DND-41 (cell line): ENCODE measurements around the gene NIT1.
A peak's percentile ranks its signal among the peaks of the same experiment; 100 is the strongest.

Experiments used
- ATAC-seq: fragments of 200-7000 bp; cut with Tn5 transposase; 3 replicates; pipeline ENCODE4 v1.9.1; 2021; ENCODE audit warnings: low read depth; ENCODE audit not compliant: insufficient read depth
- DNase-seq: peaks from one replicate; pipeline ENCODE4 v3.0.0-alpha.2; 2020
- H2AFZ ChIP-seq: 2 replicates; pipeline ENCODE4 v1.6.0; 2012; ENCODE audit warnings: low read depth, low read length
- H3K27ac ChIP-seq: 2 replicates; pipeline ENCODE4 v1.5.1; 2012; ENCODE audit warnings: low read length, inconsistent platforms
- H3K27me3 ChIP-seq: fragments of 200-600 bp; sonication (generic); 2 replicates; pipeline ENCODE4 v1.6.0; 2012; ENCODE audit warnings: low read length, mild to moderate bottlenecking, inconsistent platforms; ENCODE audit not compliant: insufficient read depth, poor library complexity
- H3K36me3 ChIP-seq: 2 replicates; pipeline ENCODE4 v1.5.1; 2012; ENCODE audit warnings: low read length, inconsistent platforms; ENCODE audit not compliant: insufficient read depth
- H3K4me1 ChIP-seq: 2 replicates; pipeline ENCODE4 v1.5.1; 2012; ENCODE audit warnings: mild to moderate bottlenecking, low read length; ENCODE audit not compliant: insufficient read depth
- H3K4me2 ChIP-seq: 2 replicates; pipeline ENCODE4 v1.6.0; 2012; ENCODE audit warnings: mild to moderate bottlenecking, moderate library complexity, low read length, inconsistent platforms; ENCODE audit not compliant: insufficient read depth
- H3K4me3 ChIP-seq, 2 experiments: fragments of 200-600 bp in 1 of 2; shearing (Covaris generic) in 1 of 2; 2 replicates each; pipeline ENCODE4 v1.5.1; 2012 to 2016; ENCODE audit warnings: inconsistent platforms in 2 of 2, low read length in 2 of 2, mild to moderate bottlenecking in 2 of 2, low read depth in 1 of 2, moderate library complexity in 1 of 2
- H3K79me2 ChIP-seq: 2 replicates; pipeline ENCODE4 v1.6.0; 2012; ENCODE audit warnings: low read length, inconsistent platforms; ENCODE audit not compliant: insufficient read depth
- H3K9ac ChIP-seq: 2 replicates; pipeline ENCODE4 v1.6.0; 2012; ENCODE audit warnings: low read depth, mild to moderate bottlenecking, inconsistent platforms, low read length, moderate library complexity
- H3K9me3 ChIP-seq: 2 replicates; pipeline ENCODE4 v1.5.1; 2012; ENCODE audit warnings: low read length, moderate library complexity, mild to moderate bottlenecking, inconsistent platforms; ENCODE audit not compliant: insufficient read depth, severe bottlenecking
- H4K20me1 ChIP-seq: 2 replicates; pipeline ENCODE4 v1.6.0; 2012; ENCODE audit warnings: low read length; ENCODE audit not compliant: insufficient read depth
- CTCF ChIP-seq: IDR thresholded peaks from 2 replicates; pipeline ENCODE4 v1.5.1; 2012; ENCODE audit warnings: borderline replicate concordance, low read length, moderate library complexity, mild to moderate bottlenecking; ENCODE audit not compliant: poor library complexity, severe bottlenecking; ENCODE audit errors: extremely low read depth
- EZH2 ChIP-seq: IDR thresholded peaks from 3 replicates; pipeline ENCODE4 v1.6.1; 2012; ENCODE audit warnings: borderline replicate concordance, low read depth, mild to moderate bottlenecking, moderate library complexity, low read length, inconsistent platforms; ENCODE audit not compliant: severe bottlenecking

The NIT1 gene

GRCh38 chr1:161161652-161162051 lies 43.7 kb downstream of the NIT1 start:
- Histone ChIP-seq H3K4me3 (no peak overlapping the region), H4K20me1 (no peaks in the 10 kb centered on the region), H2AFZ (no peak overlapping the region), H3K79me2 (peaks cover 21% of the 10 kb centered on the region), H3K36me3 (peaks cover 68% of the 10 kb centered on the region), H3K4me1 (peaks cover 70% of the 10 kb centered on the region), H3K9me3 (no peaks in the 10 kb centered on the region), H3K27me3 (no peaks in the 10 kb centered on the region), H3K27ac (no peak overlapping the region), H3K4me2 (peak overlapping the region; percentile 88), H3K9ac (no peak overlapping the region)
- no peak for TF ChIP-seq CTCF
- TF ChIP-seq EZH2: no peak
- ATAC-seq: no peak
- no peak for DNase-seq

- no peaks in the 10 kb centered on the region for H3K9me3 ChIP-seq
- no peak overlapping the region for H2AFZ ChIP-seq
- peaks cover 25% of the 10 kb centered on the region for H3K79me2 ChIP-seq
- H3K4me2 ChIP-seq: peak overlapping the region; percentile 88; the same call in 1 of the 2 replicates
- H4K20me1 ChIP-seq: no peaks in the 10 kb centered on the region
- no peak overlapping the region for H3K9ac ChIP-seq
- ATAC-seq (no peak), DNase-seq (no peak)
- peaks cover 74% of the 10 kb centered on the region for H3K4me1 ChIP-seq
- peaks cover 65% of the 10 kb centered on the region for H3K36me3 ChIP-seq
- TF ChIP-seq EZH2 (no peak), CTCF (no peak)
- H3K4me3 ChIP-seq: no peak overlapping the region
- no peaks in the 10 kb centered on the region for H3K27me3 ChIP-seq
- H3K27ac ChIP-seq: no peak overlapping the region
These were observed 44.1 kb downstream of the NIT1 start for GRCh38 chr1:161162052-161162451.

DNA sequence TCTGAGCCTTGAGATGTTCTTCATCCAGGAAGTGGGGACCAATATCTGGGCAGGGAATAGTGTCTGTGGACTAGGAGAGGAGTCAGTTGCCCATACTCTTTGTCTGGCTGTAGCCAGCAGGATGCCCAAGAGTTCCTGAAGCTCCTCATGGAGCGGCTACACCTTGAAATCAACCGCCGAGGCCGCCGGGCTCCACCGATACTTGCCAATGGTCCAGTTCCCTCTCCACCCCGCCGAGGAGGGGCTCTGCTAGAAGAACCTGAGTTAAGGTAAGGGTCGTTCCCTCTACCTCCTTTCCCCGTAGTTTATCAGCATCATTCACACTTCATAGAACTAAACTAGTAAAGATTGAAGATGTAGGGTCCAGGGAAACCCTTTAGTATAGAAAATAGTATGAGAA lies 44.9 kb downstream of the NIT1 start:
- H3K27ac ChIP-seq: no peak overlapping the region
- H4K20me1 ChIP-seq: no peaks in the 10 kb centered on the region
- no peak overlapping the region for H3K4me3 ChIP-seq
- peaks cover 59% of the 10 kb centered on the region for H3K36me3 ChIP-seq
- 0 out of 2 replicates have a peak overlapping the region, but pooled peaks have one; percentile 88 for H3K4me2 ChIP-seq
- no peak overlapping the region for H2AFZ ChIP-seq
- no peak overlapping the region for H3K9ac ChIP-seq
- no peak for TF ChIP-seq CTCF
- TF ChIP-seq EZH2: no peak
- no peak for DNase-seq
- H3K4me1 ChIP-seq: peaks cover 81% of the 10 kb centered on the region
- no peaks in the 10 kb centered on the region for H3K27me3 ChIP-seq
- no peaks in the 10 kb centered on the region for H3K9me3 ChIP-seq
- no peak for ATAC-seq
- H3K79me2 ChIP-seq: peaks cover 28% of the 10 kb centered on the region

- Histone ChIP-seq H3K27me3 (no peaks in the 10 kb centered on the region), H3K36me3 (peaks cover 49% of the 10 kb centered on the region), H4K20me1 (no peaks in the 10 kb centered on the region), H3K4me1 (peaks cover 82% of the 10 kb centered on the region), H3K9me3 (no peaks in the 10 kb centered on the region), H2AFZ (no peak overlapping the region), H3K79me2 (peaks cover 28% of the 10 kb centered on the region), H3K4me2 (no peak overlapping the region), H3K9ac (no peak overlapping the region), H3K4me3 (no peak overlapping the region), H3K27ac (no peak overlapping the region)
- no peak for DNase-seq
- no peak for ATAC-seq
- no peak for TF ChIP-seq EZH2
- TF ChIP-seq CTCF: no peak
These were observed 45.9 kb downstream of the NIT1 start for GRCh38 chr1:161163793-161164192.
